H9 (cell line): Measurements from ENCODE around the gene DCC. TPM values are rescaled to one million over a fixed set of nuclear protein-coding genes. Genes with fewer than 3 reads are reported as not detected.

Experiments used
- DNase-seq: peaks from one replicate; pipeline ENCODE4 v3.0.0-alpha.2; 2017
- H2AFZ ChIP-seq: one replicate; pipeline ENCODE4 v1.6.1; 2013; ENCODE audit warnings: mild to moderate bottlenecking, low read length, control low read depth, moderate library complexity
- H2AK5ac ChIP-seq: 2 replicates; pipeline ENCODE4 v1.6.1; 2013; ENCODE audit warnings: low read length, control low read depth, mixed read lengths; ENCODE audit not compliant: insufficient read length
- H2BK120ac ChIP-seq: one replicate; pipeline ENCODE4 v1.6.1; 2013; ENCODE audit warnings: low read depth, mild to moderate bottlenecking, low read length, control low read depth, inconsistent platforms; ENCODE audit not compliant: poor library complexity, severe bottlenecking
- H2BK12ac ChIP-seq: 2 replicates; pipeline ENCODE4 v1.6.1; 2013; ENCODE audit warnings: low read length, control low read depth, mixed read lengths, low read depth; ENCODE audit not compliant: insufficient read length
- H2BK15ac ChIP-seq: 2 replicates; pipeline ENCODE4 v1.6.1; 2013; ENCODE audit warnings: low read depth, low read length, control low read depth
- H2BK20ac ChIP-seq: one replicate; pipeline ENCODE4 v1.6.1; 2013; ENCODE audit warnings: low read depth, mild to moderate bottlenecking, low read length, control low read depth, inconsistent platforms; ENCODE audit not compliant: poor library complexity, severe bottlenecking
- H2BK5ac ChIP-seq: 2 replicates; pipeline ENCODE4 v1.6.1; 2013; ENCODE audit warnings: low read length, control low read depth, mixed read lengths; ENCODE audit not compliant: insufficient read length
- H3K14ac ChIP-seq: 2 replicates; pipeline ENCODE4 v1.6.1; 2013; ENCODE audit warnings: low read length, control low read depth; ENCODE audit not compliant: insufficient read depth
- H3K18ac ChIP-seq: 2 replicates; pipeline ENCODE4 v1.6.1; 2013; ENCODE audit warnings: low read depth, mild to moderate bottlenecking, mixed read lengths, low read length, control low read depth; ENCODE audit not compliant: insufficient read length
- H3K23ac ChIP-seq: 2 replicates; pipeline ENCODE4 v1.6.1; 2013; ENCODE audit warnings: low read length, control low read depth, mixed read lengths, low read depth; ENCODE audit not compliant: insufficient read length
- H3K23me2 ChIP-seq: 2 replicates; pipeline ENCODE4 v1.6.1; 2013; ENCODE audit warnings: low read depth, mild to moderate bottlenecking, mixed read lengths, low read length, control low read depth; ENCODE audit not compliant: insufficient read length, poor library complexity, severe bottlenecking
- H3K27ac ChIP-seq: 2 replicates; pipeline ENCODE4 v1.5.1; 2013; ENCODE audit warnings: low read length, control low read depth, mixed read lengths, low read depth; ENCODE audit not compliant: insufficient read length
- H3K27me3 ChIP-seq: 2 replicates; pipeline ENCODE4 v1.6.1; 2013; ENCODE audit warnings: low read length, control low read depth, inconsistent platforms; ENCODE audit not compliant: insufficient read depth
- H3K4ac ChIP-seq: 2 replicates; pipeline ENCODE4 v1.6.1; 2013; ENCODE audit warnings: low read depth, mild to moderate bottlenecking, control low read depth, inconsistent platforms, low read length, moderate library complexity
- H3K4me1 ChIP-seq: 2 replicates; pipeline ENCODE4 v1.6.1; 2013; ENCODE audit warnings: low read length, control low read depth, inconsistent platforms; ENCODE audit not compliant: insufficient read depth
- H3K4me2 ChIP-seq: 2 replicates; pipeline ENCODE4 v1.6.1; 2013; ENCODE audit warnings: low read length, control low read depth, mixed read lengths; ENCODE audit not compliant: insufficient read length, insufficient read depth
- H3K56ac ChIP-seq: 2 replicates; pipeline ENCODE4 v1.6.1; 2013; ENCODE audit warnings: low read depth, mild to moderate bottlenecking, mixed read lengths, low read length, control low read depth; ENCODE audit not compliant: insufficient read length
- H3K79me1 ChIP-seq: 2 replicates; pipeline ENCODE4 v1.6.1; 2013; ENCODE audit warnings: low read depth, mild to moderate bottlenecking, moderate library complexity, low read length, control low read depth, inconsistent platforms; ENCODE audit not compliant: insufficient read depth, poor library complexity, severe bottlenecking
- H3K79me2 ChIP-seq: 2 replicates; pipeline ENCODE4 v1.6.1; 2013; ENCODE audit warnings: low read length, control low read depth, inconsistent platforms; ENCODE audit not compliant: insufficient read depth
- H3K9ac ChIP-seq: 2 replicates; pipeline ENCODE4 v1.6.1; 2013; ENCODE audit warnings: low read length, control low read depth, mixed read lengths; ENCODE audit not compliant: insufficient read length; ENCODE audit errors: extremely low read depth
- H3K9me3 ChIP-seq: one replicate; pipeline ENCODE4 v1.6.1; 2013; ENCODE audit warnings: low read depth, low read length, inconsistent platforms; ENCODE audit not compliant: control insufficient read depth
- H3T11ph ChIP-seq: one replicate; pipeline ENCODE4 v1.6.1; 2013; ENCODE audit warnings: mild to moderate bottlenecking, low read length, control low read depth, inconsistent platforms
- H4K20me1 ChIP-seq: one replicate; pipeline ENCODE4 v1.6.1; 2013; ENCODE audit not compliant: control insufficient read depth, insufficient read length, insufficient read depth
- H4K5ac ChIP-seq: 2 replicates; pipeline ENCODE4 v1.6.1; 2013; ENCODE audit warnings: low read depth, mild to moderate bottlenecking, mixed read lengths, low read length, control low read depth; ENCODE audit not compliant: insufficient read length
- H4K8ac ChIP-seq: replicated peaks from 2 replicates; pipeline ENCODE4 v1.6.1; 2013; ENCODE audit warnings: low read length, control low read depth, mixed read lengths, low read depth; ENCODE audit not compliant: insufficient read length
- H4K91ac ChIP-seq: 2 replicates; pipeline ENCODE4 v1.6.1; 2013; ENCODE audit warnings: low read depth, mild to moderate bottlenecking, moderate library complexity, mixed read lengths, low read length, control low read depth; ENCODE audit not compliant: insufficient read length
- H3K27ac Mint-ChIP-seq, 3 experiments: 2 replicates in 2 of 3; 3 replicates in 1 of 3; pipeline ENCODE4 v1.8.0; 2020 to 2021; ENCODE audit warnings: mixed read lengths in 3 of 3, mild to moderate bottlenecking in 1 of 3, moderate library complexity in 1 of 3
- H3K27me3 Mint-ChIP-seq: 2 replicates; pipeline ENCODE4 v1.8.0; 2021; ENCODE audit warnings: low read depth, mild to moderate bottlenecking, moderate library complexity, mixed read lengths
- H3K36me3 Mint-ChIP-seq, 3 experiments: 2 replicates in 2 of 3; 3 replicates in 1 of 3; pipeline ENCODE4 v1.8.0; 2020 to 2021; ENCODE audit warnings: low read depth in 3 of 3, mixed read lengths in 3 of 3; ENCODE audit not compliant: insufficient read depth in 1 of 3
- H3K4me1 Mint-ChIP-seq, 2 experiments: 2 replicates each; pipeline ENCODE4 v1.8.0; 2020; ENCODE audit warnings: mixed read lengths in 2 of 2
- H3K4me3 Mint-ChIP-seq, 2 experiments: 2 replicates in 1 of 2; 3 replicates in 1 of 2; pipeline ENCODE4 v1.8.0; 2020 to 2021; ENCODE audit warnings: mild to moderate bottlenecking in 2 of 2, mixed read lengths in 2 of 2, moderate library complexity in 1 of 2
- H3K9me3 Mint-ChIP-seq, 2 experiments: 2 replicates in 1 of 2; 3 replicates in 1 of 2; pipeline ENCODE4 v1.8.0; 2020; ENCODE audit warnings: mild to moderate bottlenecking in 2 of 2, mixed read lengths in 2 of 2, moderate library complexity in 1 of 2
- CTCF ChIP-seq: fragments of 200-600 bp; sonication (generic); conservative IDR thresholded peaks from 3 replicates; pipeline ENCODE4 v1.8.0; 2021; ENCODE audit warnings: antibody characterized with exemption, mild to moderate bottlenecking
- WGBS: extraction: QIAGEN DNeasy Blood & Tissue Kit; methylation state at CpG from one replicate; pipeline ENCODE4 v1.1.7; 2013; ENCODE audit warnings: missing lambda C conversion rate, low lambda C conversion rate, mixed read lengths; ENCODE audit not compliant: insufficient read length; ENCODE audit errors: extremely low coverage; 5-methylcytosine and 5-hydroxymethylcytosine counted together
- total RNA-seq: library from RNA; stranded (reverse); gene quantifications from 2 replicates; pipeline ENCODE4 v1.2.1, GENCODE V29; 2021

DCC gene
- total RNA-seq, 1 experiment from 2014 or later = 0.35 TPM

DNA sequence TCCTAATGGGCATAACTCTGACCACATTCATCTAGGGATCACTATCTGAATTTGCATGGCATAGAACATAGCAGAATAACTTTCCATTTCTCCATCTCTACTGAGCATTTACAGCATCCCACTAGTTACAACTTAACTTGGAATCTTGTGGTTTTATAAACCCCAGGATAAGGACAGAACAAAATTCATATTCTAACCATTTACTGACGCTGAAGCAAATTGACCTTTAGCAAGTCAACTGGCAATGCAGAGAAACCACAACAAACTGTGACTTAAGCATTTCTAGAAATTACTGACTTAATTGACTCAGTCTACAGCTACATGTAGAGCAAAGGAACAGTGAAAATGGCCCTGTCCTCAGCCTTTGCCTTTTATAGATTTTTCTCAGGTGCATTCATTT lies 61.2 kb downstream of the DCC start:
- H3K27me3 ChIP-seq = no peaks in the 10 kb centered on the region
- Mint-ChIP-seq H3K4me3 (no peak overlapping the region), H3K9me3 (no peaks in the 10 kb centered on the region; a peak in 1 of 5 replicates), H3K36me3 (no peaks in the 10 kb centered on the region), H3K27me3 (no peaks in the 10 kb centered on the region), H3K4me1 (no peaks in the 10 kb centered on the region), H3K27ac (no peak overlapping the region)
- H3K4ac ChIP-seq = no peak overlapping the region
- no peaks in the 10 kb centered on the region for H3K79me2 ChIP-seq
- no peak for TF ChIP-seq CTCF
- H2BK120ac ChIP-seq = no peak overlapping the region
- H2AK5ac ChIP-seq = no peak overlapping the region
- no peak overlapping the region for H4K91ac ChIP-seq
- H2AFZ ChIP-seq = no peak overlapping the region
- no peak overlapping the region for H3K23ac ChIP-seq
- no peaks in the 10 kb centered on the region for H3K9me3 ChIP-seq
- H3K23me2 ChIP-seq = no peaks in the 10 kb centered on the region
- H3K27ac ChIP-seq = no peak overlapping the region
- H3K56ac ChIP-seq = no peak overlapping the region
- no peaks in the 10 kb centered on the region for H4K20me1 ChIP-seq
- H3K14ac ChIP-seq = no peak overlapping the region
- no peak overlapping the region for H3T11ph ChIP-seq
- no peak overlapping the region for H2BK12ac ChIP-seq
- H3K79me1 ChIP-seq = no peaks in the 10 kb centered on the region
- H2BK20ac ChIP-seq = no peak overlapping the region
- no peak overlapping the region for H2BK15ac ChIP-seq
- no peak overlapping the region for H4K5ac ChIP-seq
- H2BK5ac ChIP-seq = no peak overlapping the region
- no CpG with 5 or more reads among the region's 1 CpG for WGBS
- H4K8ac ChIP-seq = no peak overlapping the region
- H3K18ac ChIP-seq = no peak overlapping the region
- H3K4me2 ChIP-seq = no peak overlapping the region
- no peak overlapping the region for H3K9ac ChIP-seq
- DNase-seq = no peak
- H3K4me1 ChIP-seq = no peaks in the 10 kb centered on the region
